Lower lobe of right lung (tissue), 2 donors: ENCODE data around the gene SBF2. TPM values are rescaled to one million over a fixed set of nuclear protein-coding genes. Genes with fewer than 3 reads are reported as not detected.

Source experiments
- ATAC-seq, 2 donors: fragments of 200-7000 bp; cut with Tn5 transposase; one replicate each; pipeline ENCODE4 v1.9.1; 2020 to 2022; ENCODE audit warnings: mild to moderate bottlenecking in 2 of 2, moderate library complexity in 2 of 2
- DNase-seq: peaks from one replicate; pipeline ENCODE4 v3.0.0-alpha.2; 2020
- H3K27ac ChIP-seq: fragments of 200-600 bp; one replicate; pipeline ENCODE4 v1.8.0; 2022
- H3K27me3 ChIP-seq: fragments of 200-600 bp; one replicate; pipeline ENCODE4 v1.8.0; 2022; ENCODE audit warnings: low read depth
- H3K36me3 ChIP-seq: fragments of 200-600 bp; one replicate; pipeline ENCODE4 v1.8.0; 2022; ENCODE audit warnings: mild to moderate bottlenecking
- H3K4me1 ChIP-seq: fragments of 200-600 bp; one replicate; pipeline ENCODE4 v1.8.0; 2022
- H3K4me3 ChIP-seq: fragments of 200-600 bp; one replicate; pipeline ENCODE4 v1.8.0; 2022; ENCODE audit warnings: mild to moderate bottlenecking
- H3K9me3 ChIP-seq: fragments of 200-600 bp; one replicate; pipeline ENCODE4 v1.8.0; 2022
- CTCF ChIP-seq: fragments of 200-600 bp; IDR thresholded peaks from one replicate; pipeline ENCODE4 v1.8.0; 2022; ENCODE audit warnings: antibody characterized with exemption, mild to moderate bottlenecking
- intact Hi-C: fragments of 100-400 bp; cut with DNase I; formaldehyde crosslinking; loops from one replicate; pipeline ENCODE4 v1.11.0; 2022
- total RNA-seq: library from RNA; stranded (reverse); fragmentation: NEBNext Ultra II Directional; extraction: Animal tissue kit (Norgen Biotek cat#: 25700); gene quantifications from one replicate; pipeline ENCODE4 v1.2.1, GENCODE V29; 2021
- donor health status: DM: no; HTN: yes; CAD: no; lungs with severe emphysema.

Gene SBF2
- total RNA-seq, 1 donor from 2014 or later, result 41.3 TPM

- Histone ChIP-seq H3K36me3 (peaks cover 40% of the 10 kb centered on the region), H3K4me3 (no peak overlapping the region), H3K9me3 (no peaks in the 10 kb centered on the region), H3K4me1 (peaks cover 12% of the 10 kb centered on the region), H3K27ac (no peak overlapping the region), H3K27me3 (no peaks in the 10 kb centered on the region)
- intact Hi-C loops, result no loop called here
- DNase-seq, result no peak
- no peak for ATAC-seq
- no peak for TF ChIP-seq CTCF
Observed at GRCh38 chr11:9753021-9753420, 541.0 kb downstream of the SBF2 start.

- no peaks in the 10 kb centered on the region for H3K27me3 ChIP-seq
- ATAC-seq, result no peak
Observed at GRCh38 chr11:9752091-9752490, 541.9 kb downstream of the SBF2 start.

GRCh38 chr11:9750551-9750950, 543.5 kb downstream of the SBF2 start:
- Histone ChIP-seq H3K27ac (no peak overlapping the region), H3K9me3 (no peaks in the 10 kb centered on the region), H3K4me3 (no peak overlapping the region), H3K36me3 (peaks cover 45% of the 10 kb centered on the region), H3K27me3 (no peaks in the 10 kb centered on the region), H3K4me1 (peaks cover 21% of the 10 kb centered on the region)
- DNase-seq (no peak), ATAC-seq (peak in 1 of 2 donors; percentile 7)
- TF ChIP-seq CTCF, result no peak
- intact Hi-C loops, result no loop called here

More at GRCh38 chr11:9752091-9752490, 541.9 kb downstream of the SBF2 start:
- TF ChIP-seq CTCF, result no peak
- no peak for DNase-seq
- peaks cover 14% of the 10 kb centered on the region for H3K4me1 ChIP-seq
- H3K4me3 ChIP-seq, result no peak overlapping the region
- peaks cover 40% of the 10 kb centered on the region for H3K36me3 ChIP-seq
- no peaks in the 10 kb centered on the region for H3K9me3 ChIP-seq
- intact Hi-C loops, result no loop called here
- no peak overlapping the region for H3K27ac ChIP-seq

GRCh38 chr11:9748361-9748970, 545.6 kb downstream of the SBF2 start:
- H3K4me1 ChIP-seq, result peaks cover 28% of the 10 kb centered on the region
- DNase-seq (peak; percentile 68), ATAC-seq (peak; percentile 94 to 95)
- peak overlapping the region; percentile 32 for H3K27ac ChIP-seq
- intact Hi-C loops, result no loop called here
- H3K4me3 ChIP-seq, result no peak overlapping the region
- H3K9me3 ChIP-seq, result no peaks in the 10 kb centered on the region
- no peaks in the 10 kb centered on the region for H3K27me3 ChIP-seq
- H3K36me3 ChIP-seq, result peaks cover 57% of the 10 kb centered on the region
- peak; percentile 71 for TF ChIP-seq CTCF

GRCh38 chr11:9747828-9748227, 546.2 kb downstream of the SBF2 start:
- Histone ChIP-seq H3K9me3 (no peaks in the 10 kb centered on the region), H3K36me3 (peaks cover 57% of the 10 kb centered on the region), H3K27ac (peak overlapping the region; percentile 32), H3K4me1 (peaks cover 28% of the 10 kb centered on the region), H3K4me3 (no peak overlapping the region), H3K27me3 (no peaks in the 10 kb centered on the region)
- no peak for TF ChIP-seq CTCF
- intact Hi-C loops, result no loop called here
- ATAC-seq, result peak; percentile 79 to 81
- peak; percentile 58 for DNase-seq
